GM12878 (cell line): ENCODE results near the gene PXMP2. TPM values are rescaled to one million over a fixed set of nuclear protein-coding genes. Genes with fewer than 3 reads are reported as not detected.

Experiments
- ATAC-seq: fragments of 200-7000 bp; cut with Tn5 transposase; 3 replicates; pipeline ENCODE4 v1.9.1; 2020; ENCODE audit warnings: mild to moderate bottlenecking, moderate library complexity
- BruUV-seq: library from RNA; stranded (reverse); fragments of 400-500 nt; replicated peaks from 2 replicates; lab custom pipeline; 2021; lab: Mats Ljungman, UMichigan
- CTCF ChIA-PET: fragments of 300-600 bp; sonication (Branson Sonifier 250); formaldehyde crosslinking; extraction: SDS; loops from one replicate; lab custom pipeline; 2021; ENCODE audit warnings: inconsistent platforms; lab: Yijun Ruan, JAX
- POLR2A ChIA-PET: fragments of 350-600 bp; formaldehyde crosslinking; extraction: SDS; loops from one replicate; lab custom pipeline; 2021; ENCODE audit warnings: inconsistent platforms; lab: Charles Lee
- RAD21 ChIA-PET: fragments of 300-600 bp; sonication (Branson Sonifier 250); formaldehyde crosslinking; loops from one replicate; lab custom pipeline; 2023; ENCODE audit warnings: antibody characterized with exemption; ENCODE audit not compliant: unreplicated experiment; lab: Charles Lee
- SMC1A ChIA-PET: fragments of 300-600 bp; sonication (Branson Sonifier 250); formaldehyde crosslinking; loops from one replicate; lab custom pipeline; 2023; ENCODE audit not compliant: unreplicated experiment, uncharacterized antibody; lab: Charles Lee
- DNase-seq: peaks from one replicate; pipeline ENCODE4 v3.0.0-alpha.2; 2011; ENCODE audit warnings: low read depth, low spot score
- FAIRE-seq: peaks from 3 replicates; lab custom pipeline; 2011; peaks lifted over from hg19 to GRCh38; lab: Jason Lieb, UNC
- H2AFZ ChIP-seq: 2 replicates; pipeline ENCODE4 v1.6.0; 2011; ENCODE audit warnings: low read depth, low read length, control low read depth; ENCODE audit not compliant: control insufficient read depth
- H3K27ac ChIP-seq: 2 replicates; pipeline ENCODE4 v1.5.1; 2011; ENCODE audit warnings: control low read depth; ENCODE audit not compliant: control insufficient read depth, insufficient read depth
- H3K27me3 ChIP-seq, 2 experiments: replicated peaks in 1 of 2; 2 replicates each; pipeline versions ENCODE4 v1.6.0 to v1.6.1; 2011; ENCODE audit warnings: low read length in 1 of 2; ENCODE audit not compliant: control insufficient read depth in 2 of 2, insufficient read depth in 2 of 2
- H3K36me3 ChIP-seq, 2 experiments: 2 replicates each; pipeline ENCODE4 v1.5.1; 2011; ENCODE audit warnings: low read length in 1 of 2; ENCODE audit not compliant: control insufficient read depth in 2 of 2, insufficient read depth in 2 of 2
- H3K4me1 ChIP-seq: 2 replicates; pipeline ENCODE4 v1.6.1; 2011; ENCODE audit warnings: mild to moderate bottlenecking, low read length, moderate library complexity, mixed read lengths; ENCODE audit not compliant: control insufficient read depth, insufficient read depth
- H3K4me2 ChIP-seq: 2 replicates; pipeline ENCODE4 v1.6.0; 2011; ENCODE audit warnings: control low read depth; ENCODE audit not compliant: control insufficient read depth, insufficient read depth
- H3K4me3 ChIP-seq: fragments of 200-600 bp; sonication (generic); 2 replicates; pipeline ENCODE4 v1.5.1; 2016
- H3K79me2 ChIP-seq: 2 replicates; pipeline ENCODE4 v1.6.0; 2011; ENCODE audit warnings: low read length; ENCODE audit not compliant: control insufficient read depth, insufficient read depth
- H3K9ac ChIP-seq: 2 replicates; pipeline ENCODE4 v1.8.0; 2011; ENCODE audit warnings: low read length, control low read depth, mixed read lengths; ENCODE audit not compliant: control insufficient read depth, insufficient read depth
- H3K9me3 ChIP-seq: replicated peaks from 3 replicates; pipeline ENCODE4 v1.5.1; 2011; ENCODE audit warnings: mild to moderate bottlenecking, low read length; ENCODE audit not compliant: control insufficient read depth, insufficient read depth
- H4K20me1 ChIP-seq: 2 replicates; pipeline ENCODE4 v1.6.0; 2011; ENCODE audit not compliant: control insufficient read depth, insufficient read depth
- BCL3 ChIP-seq: IDR thresholded peaks from 2 replicates; pipeline ENCODE4 v1.6.1; 2011; ENCODE audit warnings: borderline replicate concordance, low read depth, mild to moderate bottlenecking, moderate library complexity, low read length; ENCODE audit not compliant: insufficient read depth, poor library complexity, severe bottlenecking
- IRF5 ChIP-seq: fragments of 450-650 bp; IDR thresholded peaks from 2 replicates; pipeline ENCODE4 v1.6.1; 2017; ENCODE audit warnings: borderline replicate concordance
- LARP7 ChIP-seq: fragments of 450-650 bp; IDR thresholded peaks from 2 replicates; pipeline ENCODE4 v1.6.1; 2017; ENCODE audit warnings: mild to moderate bottlenecking
- POLR2A ChIP-seq: IDR thresholded peaks from 2 replicates; pipeline ENCODE4 v1.6.1; 2011; ENCODE audit warnings: low read depth, mild to moderate bottlenecking, low read length
- SIX5 ChIP-seq: IDR thresholded peaks from 2 replicates; pipeline ENCODE4 v1.6.1; 2011; ENCODE audit warnings: mild to moderate bottlenecking, low read depth, low read length, moderate library complexity; ENCODE audit not compliant: severe bottlenecking
- SKIL ChIP-seq: fragments of 450-650 bp; IDR thresholded peaks from 2 replicates; pipeline ENCODE4 v1.6.1; 2017; ENCODE audit warnings: mild to moderate bottlenecking, low read depth, inconsistent platforms; ENCODE audit not compliant: poor library complexity, severe bottlenecking
- SMARCA5 ChIP-seq: fragments of 450-650 bp; IDR thresholded peaks from 2 replicates; pipeline ENCODE4 v1.6.1; 2017; ENCODE audit warnings: mild to moderate bottlenecking
- YY1 ChIP-seq: IDR thresholded peaks from 2 replicates; pipeline ENCODE4 v1.6.1; 2011; ENCODE audit warnings: low read depth, mild to moderate bottlenecking, low read length
- WGBS: methylation state at CpG from one replicate; pipeline ENCODE4 v1.1.6; 2016; ENCODE audit warnings: low lambda C conversion rate; ENCODE audit not compliant: insufficient replicate concordance, insufficient coverage; ENCODE audit errors: missing lambda C conversion rate; 5-methylcytosine and 5-hydroxymethylcytosine counted together
- in situ Hi-C: fragments of 300-500 bp; cut with MboI; formaldehyde crosslinking; loops from 9 replicates; pipeline ENCODE4 v1.14.3; 2018; ENCODE audit warnings: mixed read lengths
- intact Hi-C: fragments of 100-400 bp; cut with micrococcal nuclease; formaldehyde crosslinking; loops from one replicate; pipeline ENCODE4 v1.14.2; 2022; ENCODE audit not compliant: unreplicated experiment
- polyA plus RNA-seq, 11 experiments: library from polyadenylated mRNA; depleted of rRNA in 4 of 11; unstranded in 6 of 11; stranded (reverse) in 5 of 11; fragments of >200 nt; fragmentation: Nextera tagmentation in 4 of 11; fragmentation: Illumina TruSeq in 1 of 11; extraction: Ambion mirVana in 4 of 11; extraction: Trizol in 1 of 11; gene quantifications; 1 replicate in 1 of 11; 2 replicates in 10 of 11; pipeline versions ENCODE4 v1.2.1 to v1.2.3, GENCODE V29; 2011 to 2016; ENCODE audit warnings: inconsistent platforms in 2 of 11, missing spikeins in 2 of 11, low read depth in 1 of 11
- total RNA-seq, 4 experiments: library from RNA; depleted of rRNA in 3 of 4; stranded (reverse); fragments of >200 nt in 3 of 4; fragmentation: Illumina TruSeq in 1 of 4; extraction: Trizol in 1 of 4; gene quantifications; 2 replicates each; pipeline versions ENCODE4 v1.2.1 to v1.2.3, GENCODE V29; 2013 to 2021

Gene PXMP2
- total and polyA plus RNA-seq, 10 of the 15 experiments (the other 5 are each of a cell fraction or from before 2014, with no cell fraction given) = 4.0 to 97.8 (median 42.0) TPM

GRCh38 chr12:132658149-132658894 is 29.1 kb upstream of the PXMP2 start:
- Histone ChIP-seq H3K79me2 (no peaks in the 10 kb centered on the region), H3K4me1 (no peaks in the 10 kb centered on the region), H3K36me3 (peaks cover 29 to 41% of the 10 kb centered on the region in 2 experiments; a peak in 3 of 4 replicates), H3K4me2 (no peak overlapping the region), H3K9me3 (no peaks in the 10 kb centered on the region), H3K27ac (no peak overlapping the region), H3K9ac (no peak overlapping the region), H3K4me3 (no peak overlapping the region), H3K27me3 (no peaks in the 10 kb centered on the region), H2AFZ (no peak overlapping the region), H4K20me1 (no peaks in the 10 kb centered on the region)
- in situ Hi-C loops (no loop called here), intact Hi-C loops (no loop called here)
- ChIA-PET POLR2A (interaction anchor here (0.6 kb wide), 1 partner anchor 29 kb away, joined by 4 read pairs; the partner anchor contains the start of gene POLE), RAD21 (no interaction called here), CTCF (no interaction called here), SMC1A (no interaction called here)
- BruUV-seq = no TSS peak
- WGBS = 93% methylated on average over 32 of the region's 32 CpGs
- no peak for ATAC-seq
- FAIRE-seq = no peak
- no peak for DNase-seq
- TF ChIP-seq SIX5 (no peak), LARP7 (no peak), BCL3 (peak; percentile 79), SMARCA5 (no peak), IRF5 (no peak), SKIL (no peak), POLR2A (0 out of 2 replicates have a peak, but pooled peaks have one; percentile 36), YY1 (no peak)
